ENCODE measurements around the gene KLRD1. TPM values are rescaled to one million over a fixed set of nuclear protein-coding genes. Genes with fewer than 3 reads are reported as not detected.

Gene KLRD1
- total RNA-seq, 4 donors from 2014 or later = 1.1 to 3.8 (median 2.5) TPM

Other genes with a start within 250 kb of the KLRD1 start
- 1 to 10 TPM; 2.5 to 9.7 (median 5.2) TPM for gene CLEC1A, start 208.9 kb upstream of the KLRD1 start, total RNA-seq
- 1 to 10 TPM; 2.7 to 9.4 (median 5.2) TPM for gene CLEC7A, start 177.7 kb upstream of the KLRD1 start, total RNA-seq
- 1 to 10 TPM in 2 of 4 donors, under 1 TPM in 2; 0.33 to 2.4 (median 0.87) TPM for gene OLR1, start 135.7 kb upstream of the KLRD1 start, total RNA-seq
- not detected for gene TMEM52B, start 128.8 kb upstream of the KLRD1 start, total RNA-seq
- gene GABARAPL1, start 95.0 kb upstream of the KLRD1 start, total RNA-seq = 100 to 1,000 TPM; 115 to 216 (median 148) TPM
- 1 to 10 TPM; 1.1 to 6.4 (median 3.8) TPM for gene KLRK1, start 82.2 kb downstream of the KLRD1 start, total RNA-seq
- 1 to 10 TPM in 1 of 4 donors, not detected in 3; 2.4 TPM for gene KLRC4, start 101.9 kb downstream of the KLRD1 start, total RNA-seq
- not detected for gene KLRC3, start 112.7 kb downstream of the KLRD1 start, total RNA-seq
- gene KLRC2, start 128.1 kb downstream of the KLRD1 start, total RNA-seq = under 1 TPM in 3 of 4 donors, not detected in 1; 0.33 to 0.98 (median 0.54) TPM
- 1 to 10 TPM in 3 of 4 donors, under 1 TPM in 1; 0.67 to 3.0 (median 1.7) TPM for gene KLRC1, start 145.5 kb downstream of the KLRD1 start, total RNA-seq
- gene EIF2S3B, start 198.0 kb downstream of the KLRD1 start, total RNA-seq = 1 to 10 TPM in 2 of 4 donors, under 1 TPM in 1, not detected in 1; 0.45 to 2.0 (median 1.0) TPM